ENCODE measurements around the gene IFNLR1. TPM values are rescaled to one million over a fixed set of nuclear protein-coding genes. Genes with fewer than 3 reads are reported as not detected.
A peak's percentile ranks its signal among the peaks of the same experiment; 100 is the strongest.

IFNLR1 gene
- polyA plus RNA-seq, 1 donor (not counting 4 experiments of a cell fraction or from before 2014, with no cell fraction given) = 3.4 TPM

DNA sequence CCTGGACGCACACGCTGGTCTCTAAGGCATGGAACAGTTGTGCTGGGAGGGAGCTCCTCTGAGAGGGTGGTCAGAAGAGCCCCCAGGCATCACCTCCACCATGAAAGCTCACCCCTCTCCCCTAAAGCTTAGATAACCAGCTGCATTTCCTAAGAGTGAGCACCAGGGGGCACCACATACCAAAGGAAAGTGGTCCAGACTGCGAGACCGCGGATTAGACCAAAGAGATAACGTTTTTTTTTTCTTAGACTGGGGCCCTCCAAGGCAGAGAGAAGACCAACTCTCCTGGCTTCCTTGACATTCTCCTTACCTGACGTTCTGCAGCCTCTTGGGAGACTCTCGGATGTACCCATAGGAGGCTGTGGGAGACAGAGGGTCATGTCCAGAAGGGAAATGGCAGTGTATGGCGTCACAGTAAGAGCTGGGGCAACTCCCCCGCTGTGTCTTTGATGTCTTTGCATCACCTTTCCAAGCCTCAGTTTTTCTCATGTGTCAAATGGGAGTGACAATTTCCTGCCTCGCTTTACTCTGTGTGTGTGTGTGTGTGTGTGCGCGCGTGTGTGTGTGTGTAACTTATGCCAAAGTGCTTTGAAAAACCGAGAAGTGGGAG is 12.3 kb upstream of the IFNLR1 start:
- H3K27ac ChIP-seq (ENCODE audit: control insufficient read depth, insufficient read depth, low read length) = no peak overlapping the region
- no peaks in the 10 kb centered on the region for H3K36me3 ChIP-seq (ENCODE audit: control insufficient read depth in 2 of 2, extremely low read depth in 1 of 2, insufficient read depth in 2 of 2, low read length in 2 of 2)
- H3K9ac ChIP-seq (ENCODE audit: control insufficient read depth, extremely low read depth, insufficient read depth, low read length) = no peak overlapping the region
- H3K27me3 ChIP-seq (ENCODE audit: control insufficient read depth, extremely low read depth, insufficient read depth, low read length) = no peaks in the 10 kb centered on the region
- TF ChIP-seq EZH2 (IDR thresholded peaks at IDR 0.05; ENCODE audit: low read length) = no peak
- TF ChIP-seq, protein P1, sequence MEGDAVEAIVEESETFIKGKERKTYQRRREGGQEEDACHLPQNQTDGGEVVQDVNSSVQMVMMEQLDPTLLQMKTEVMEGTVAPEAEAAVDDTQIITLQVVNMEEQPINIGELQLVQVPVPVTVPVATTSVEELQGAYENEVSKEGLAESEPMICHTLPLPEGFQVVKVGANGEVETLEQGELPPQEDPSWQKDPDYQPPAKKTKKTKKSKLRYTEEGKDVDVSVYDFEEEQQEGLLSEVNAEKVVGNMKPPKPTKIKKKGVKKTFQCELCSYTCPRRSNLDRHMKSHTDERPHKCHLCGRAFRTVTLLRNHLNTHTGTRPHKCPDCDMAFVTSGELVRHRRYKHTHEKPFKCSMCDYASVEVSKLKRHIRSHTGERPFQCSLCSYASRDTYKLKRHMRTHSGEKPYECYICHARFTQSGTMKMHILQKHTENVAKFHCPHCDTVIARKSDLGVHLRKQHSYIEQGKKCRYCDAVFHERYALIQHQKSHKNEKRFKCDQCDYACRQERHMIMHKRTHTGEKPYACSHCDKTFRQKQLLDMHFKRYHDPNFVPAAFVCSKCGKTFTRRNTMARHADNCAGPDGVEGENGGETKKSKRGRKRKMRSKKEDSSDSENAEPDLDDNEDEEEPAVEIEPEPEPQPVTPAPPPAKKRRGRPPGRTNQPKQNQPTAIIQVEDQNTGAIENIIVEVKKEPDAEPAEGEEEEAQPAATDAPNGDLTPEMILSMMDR (optimal IDR thresholded peaks at IDR 0.05 in 1 of 3, IDR thresholded peaks at IDR 0.05 in 1 of 3, conservative IDR thresholded peaks at IDR 0.05 in 1 of 3; ENCODE audit: extremely low read depth in 1 of 3, insufficient read depth in 2 of 3, low read length in 3 of 3) = peak; percentile 73 to 82 (median 81)
- no peak for DNase-seq (ENCODE audit: low read depth, low spot score)
- dilution Hi-C loops (cut with MboI; ENCODE audit: extremely low pct_ligation_motif_present, low sequenced_read_pairs) = loop anchor here (10.0 kb wide), 1 partner anchor 195 kb away; no protein-coding TSS in a partner anchor
- H4K20me1 ChIP-seq (ENCODE audit: control insufficient read depth, extremely low read depth, insufficient read depth, low read length) = no peaks in the 10 kb centered on the region
- no peak overlapping the region for H3K4me2 ChIP-seq (ENCODE audit: control insufficient read depth, extremely low read depth, insufficient read depth, low read depth, low read length)
- peak; percentile 84 for FAIRE-seq
- H3K4me3 ChIP-seq (ENCODE audit: control insufficient read depth in 2 of 3, extremely low read depth in 1 of 3, insufficient read depth in 2 of 3, low read depth in 1 of 3, low read length in 3 of 3) = no peak overlapping the region
- H3K4me1 ChIP-seq (ENCODE audit: control insufficient read depth, extremely low read depth, insufficient read depth, low read length) = peaks cover 36% of the 10 kb centered on the region
- no peak overlapping the region for H2AFZ ChIP-seq (ENCODE audit: control insufficient read depth, low read length)
- H3K9me3 ChIP-seq (ENCODE audit: control insufficient read depth, low read depth, low read length) = no peaks in the 10 kb centered on the region
- peaks cover 2% of the 10 kb centered on the region for H3K9me1 ChIP-seq (ENCODE audit: control insufficient read depth, extremely low read depth, insufficient read depth, low read length)
- H3K79me2 ChIP-seq (ENCODE audit: control insufficient read depth, insufficient read depth, low read length) = no peaks in the 10 kb centered on the region

DNA sequence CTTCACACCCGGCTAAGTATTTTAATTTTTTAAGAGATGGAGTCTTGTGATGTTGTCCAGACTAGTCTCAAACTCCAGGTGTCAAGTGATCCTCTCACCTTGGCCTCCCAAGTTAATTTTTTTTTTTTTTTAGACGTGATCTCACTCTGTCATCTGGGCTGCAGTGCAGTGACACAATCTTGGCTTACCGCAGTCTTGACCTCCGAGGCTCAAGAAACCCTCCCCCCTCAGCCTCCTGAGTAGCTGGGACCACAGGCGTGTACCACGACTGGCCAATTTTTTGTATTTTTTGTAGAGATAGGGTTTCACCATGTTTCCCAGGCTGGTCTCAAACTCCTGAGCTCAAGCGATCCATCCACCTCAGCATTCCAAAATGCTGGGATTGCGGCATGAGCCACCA is 11.7 kb upstream of the IFNLR1 start:
- DNase-seq (ENCODE audit: low read depth, low spot score) (no peak), FAIRE-seq (no peak)
- peaks cover 32% of the 10 kb centered on the region for H3K4me1 ChIP-seq (ENCODE audit: control insufficient read depth, extremely low read depth, insufficient read depth, low read length)
- H2AFZ ChIP-seq (ENCODE audit: control insufficient read depth, low read length) = no peak overlapping the region
- no peaks in the 10 kb centered on the region for H4K20me1 ChIP-seq (ENCODE audit: control insufficient read depth, extremely low read depth, insufficient read depth, low read length)
- no peak overlapping the region for H3K4me2 ChIP-seq (ENCODE audit: control insufficient read depth, extremely low read depth, insufficient read depth, low read depth, low read length)
- no peaks in the 10 kb centered on the region for H3K9me3 ChIP-seq (ENCODE audit: control insufficient read depth, low read depth, low read length)
- dilution Hi-C loops (cut with MboI; ENCODE audit: extremely low pct_ligation_motif_present, low sequenced_read_pairs) = loop anchor here (10.0 kb wide), 1 partner anchor 196 kb away; no protein-coding TSS in a partner anchor
- no peaks in the 10 kb centered on the region for H3K36me3 ChIP-seq (ENCODE audit: control insufficient read depth in 2 of 2, extremely low read depth in 1 of 2, insufficient read depth in 2 of 2, low read length in 2 of 2)
- H3K79me2 ChIP-seq (ENCODE audit: control insufficient read depth, insufficient read depth, low read length) = no peaks in the 10 kb centered on the region
- no peaks in the 10 kb centered on the region for H3K27me3 ChIP-seq (ENCODE audit: control insufficient read depth, extremely low read depth, insufficient read depth, low read length)
- H3K9ac ChIP-seq (ENCODE audit: control insufficient read depth, extremely low read depth, insufficient read depth, low read length) = no peak overlapping the region
- H3K27ac ChIP-seq (ENCODE audit: control insufficient read depth, insufficient read depth, low read length) = no peak overlapping the region
- H3K9me1 ChIP-seq (ENCODE audit: control insufficient read depth, extremely low read depth, insufficient read depth, low read length) = peaks cover 2% of the 10 kb centered on the region
- TF ChIP-seq, protein P1 (optimal IDR thresholded peaks at IDR 0.05 in 1 of 3, IDR thresholded peaks at IDR 0.05 in 1 of 3, conservative IDR thresholded peaks at IDR 0.05 in 1 of 3; ENCODE audit: extremely low read depth in 1 of 3, insufficient read depth in 2 of 3, low read length in 3 of 3) = no peak
- TF ChIP-seq EZH2 (IDR thresholded peaks at IDR 0.05; ENCODE audit: low read length) = no peak
- H3K4me3 ChIP-seq (ENCODE audit: control insufficient read depth in 2 of 3, extremely low read depth in 1 of 3, insufficient read depth in 2 of 3, low read depth in 1 of 3, low read length in 3 of 3) = no peak overlapping the region
